Ishikawa (cell line): ENCODE data around the gene STMP1.

ENCODE experiments used
- CEBPB ChIP-seq: IDR thresholded peaks from 2 replicates; pipeline ENCODE4 v1.6.1; 2012
- CREB1 ChIP-seq: IDR thresholded peaks from 2 replicates; pipeline ENCODE4 v1.6.1; 2012; ENCODE audit warnings: low read depth
- EGR1 ChIP-seq: IDR thresholded peaks from 2 replicates; pipeline ENCODE4 v1.6.1; 2012
- EP300 ChIP-seq: IDR thresholded peaks from 2 replicates; pipeline ENCODE4 v1.6.1; 2012; ENCODE audit warnings: borderline replicate concordance
- FOXM1 ChIP-seq: IDR thresholded peaks from 2 replicates; pipeline ENCODE4 v1.6.1; 2012; ENCODE audit warnings: low read depth, borderline replicate concordance
- MAX ChIP-seq: IDR thresholded peaks from 2 replicates; pipeline ENCODE4 v1.6.1; 2012
- NFIC ChIP-seq: IDR thresholded peaks from 2 replicates; pipeline ENCODE4 v1.6.1; 2012
- RAD21 ChIP-seq: IDR thresholded peaks from 2 replicates; pipeline ENCODE4 v1.6.1; 2012; ENCODE audit warnings: low read depth
- REST ChIP-seq: IDR thresholded peaks from 2 replicates; pipeline ENCODE4 v1.6.1; 2012; ENCODE audit warnings: low read depth, mild to moderate bottlenecking
- TAF1 ChIP-seq: IDR thresholded peaks from 2 replicates; pipeline ENCODE4 v1.6.1; 2012; ENCODE audit warnings: low read depth, mild to moderate bottlenecking
- TCF12 ChIP-seq: IDR thresholded peaks from 2 replicates; pipeline ENCODE4 v1.6.1; 2012; ENCODE audit warnings: low read depth
- TEAD4 ChIP-seq: IDR thresholded peaks from 2 replicates; pipeline ENCODE4 v1.6.1; 2012
- USF1 ChIP-seq: IDR thresholded peaks from 2 replicates; pipeline ENCODE4 v1.6.1; 2012
- YY1 ChIP-seq: IDR thresholded peaks from 2 replicates; pipeline ENCODE4 v1.6.1; 2012; ENCODE audit warnings: low read depth
- ZBTB7A ChIP-seq: IDR thresholded peaks from 2 replicates; pipeline ENCODE4 v1.6.1; 2012; ENCODE audit warnings: low read depth

Gene STMP1

GRCh38 chr7:135684136-135684535, 21.8 kb downstream of the STMP1 start:
- TF ChIP-seq TAF1, result no peak
- no peak for TF ChIP-seq CEBPB
- TF ChIP-seq USF1, result no peak
- TF ChIP-seq EGR1, result no peak
- TF ChIP-seq NFIC, result no peak
- no peak for TF ChIP-seq YY1
- TF ChIP-seq ZBTB7A, result no peak
- TF ChIP-seq TEAD4, result no peak
- TF ChIP-seq TCF12, result no peak

GRCh38 chr7:135684699-135685098, 22.4 kb downstream of the STMP1 start:
- TF ChIP-seq CREB1, result no peak
- no peak for TF ChIP-seq TCF12
- TF ChIP-seq MAX, result no peak

- TF ChIP-seq TCF12 (no peak), CREB1 (no peak), EP300 (no peak), ZBTB7A (no peak), USF1 (no peak), RAD21 (no peak), TAF1 (no peak), MAX (no peak), NFIC (no peak), FOXM1 (no peak), CEBPB (no peak), TEAD4 (no peak), YY1 (no peak), EGR1 (no peak), REST (no peak)
These were observed 23.2 kb downstream of the STMP1 start for GRCh38 chr7:135685306-135686084.

GRCh38 chr7:135687466-135687865, 25.2 kb downstream of the STMP1 start:
- TF ChIP-seq CREB1, result no peak
- no peak for TF ChIP-seq ZBTB7A
- no peak for TF ChIP-seq EP300
- TF ChIP-seq TEAD4, result no peak
- no peak for TF ChIP-seq FOXM1
- TF ChIP-seq USF1, result no peak
- TF ChIP-seq EGR1, result no peak
- no peak for TF ChIP-seq REST
- TF ChIP-seq CEBPB, result no peak
- no peak for TF ChIP-seq TAF1
- no peak for TF ChIP-seq TCF12
- no peak for TF ChIP-seq NFIC
- TF ChIP-seq RAD21, result no peak
- TF ChIP-seq MAX, result no peak
- no peak for TF ChIP-seq YY1

GRCh38 chr7:135690566-135690965, 28.3 kb downstream of the STMP1 start:
- no peak for TF ChIP-seq MAX
